Panc1 (cell line): ENCODE results near the gene CCDC57. TPM values are rescaled to one million over a fixed set of nuclear protein-coding genes. Genes with fewer than 3 reads are reported as not detected.

Source experiments
- ATAC-seq: fragments of 200-7000 bp; cut with Tn5 transposase; 2 replicates; pipeline ENCODE4 v1.9.1; 2020; ENCODE audit warnings: mild to moderate bottlenecking, moderate library complexity
- BruUV-seq: library from RNA; stranded (reverse); fragments of 400-500 nt; replicated peaks from 2 replicates; lab custom pipeline; 2021; lab: Mats Ljungman, UMichigan
- CTCF ChIA-PET: fragments of 300-600 bp; sonication (Branson Sonifier 250); formaldehyde crosslinking; loops from one replicate; lab custom pipeline; 2022; ENCODE audit warnings: antibody characterized with exemption; lab: Charles Lee
- POLR2A ChIA-PET: fragments of 300-600 bp; sonication (Branson Sonifier 250); formaldehyde crosslinking; loops from one replicate; lab custom pipeline; 2022; ENCODE audit warnings: antibody characterized with exemption; lab: Charles Lee
- DNase-seq: peaks from one replicate; pipeline ENCODE4 v3.0.0-alpha.2; 2010; ENCODE audit warnings: low read depth, low spot score
- H3K27ac ChIP-seq: 2 replicates; pipeline ENCODE4 v1.5.1; 2011; ENCODE audit warnings: mild to moderate bottlenecking, low read length, inconsistent platforms
- H3K27me3 ChIP-seq: fragments of 200-500 bp; sonication (Bioruptor generic); 2 replicates; pipeline ENCODE4 v1.6.0; 2014; ENCODE audit warnings: low read length, inconsistent platforms; ENCODE audit not compliant: control insufficient read depth, insufficient read depth
- H3K36me3 ChIP-seq: fragments of 200-500 bp; sonication (Bioruptor generic); 2 replicates; pipeline ENCODE4 v1.5.1; 2014; ENCODE audit warnings: inconsistent platforms, mild to moderate bottlenecking, low read length, moderate library complexity; ENCODE audit not compliant: control insufficient read depth, insufficient read depth
- H3K4me1 ChIP-seq: 2 replicates; pipeline ENCODE4 v1.5.1; 2011; ENCODE audit warnings: inconsistent platforms, mild to moderate bottlenecking, low read length, moderate library complexity; ENCODE audit not compliant: control insufficient read depth, insufficient read depth
- H3K4me3 ChIP-seq, 2 experiments: 2 replicates each; pipeline ENCODE4 v1.5.1; 2011 to 2012; ENCODE audit warnings: low read depth in 2 of 2, low read length in 2 of 2, mild to moderate bottlenecking in 2 of 2, inconsistent platforms in 1 of 2, moderate library complexity in 1 of 2
- H3K9me3 ChIP-seq: fragments of 200-500 bp; sonication (Bioruptor generic); 2 replicates; pipeline ENCODE4 v1.5.1; 2014; ENCODE audit warnings: low read depth, mild to moderate bottlenecking, inconsistent platforms, low read length, moderate library complexity; ENCODE audit not compliant: control insufficient read depth, insufficient read depth
- CTCF ChIP-seq: fragments of 450-650 bp; IDR thresholded peaks from 2 replicates; pipeline ENCODE4 v1.5.1; 2017; ENCODE audit warnings: mild to moderate bottlenecking
- POLR2AphosphoS5 ChIP-seq: IDR thresholded peaks from 2 replicates; pipeline ENCODE4 v1.6.1; 2012; ENCODE audit warnings: mild to moderate bottlenecking, low read depth, low read length, moderate library complexity
- REST ChIP-seq, 2 experiments: IDR thresholded peaks; 2 replicates each; pipeline ENCODE4 v1.6.1; 2011 to 2012; ENCODE audit warnings: low read depth in 2 of 2, control low read depth in 1 of 2, low read length in 1 of 2, mild to moderate bottlenecking in 1 of 2, moderate library complexity in 1 of 2; ENCODE audit not compliant: insufficient read depth in 1 of 2
- SIN3A ChIP-seq: IDR thresholded peaks from 2 replicates; pipeline ENCODE4 v1.6.1; 2012; ENCODE audit warnings: low read depth, mild to moderate bottlenecking, low read length, moderate library complexity, borderline replicate concordance; ENCODE audit not compliant: insufficient read depth
- TCF7L2 ChIP-seq: IDR thresholded peaks from 2 replicates; pipeline ENCODE4 v1.6.1; 2011; ENCODE audit warnings: mild to moderate bottlenecking, low read depth, low read length, inconsistent platforms
- in situ Hi-C: cut with HindIII; loops from 2 replicates; pipeline ENCODE4 v1.10.0; 2016; ENCODE audit warnings: low sequenced_read_pairs, low pct_unique_long_range_greater_than_20kb
- intact Hi-C: fragments of 100-400 bp; cut with micrococcal nuclease; formaldehyde crosslinking; loops from one replicate; pipeline ENCODE4 v1.10.0; 2022; ENCODE audit not compliant: unreplicated experiment
- total RNA-seq: library from RNA; stranded (reverse); gene quantifications from one replicate; pipeline ENCODE4 v1.2.1, GENCODE V29; 2021; ENCODE audit not compliant: unreplicated experiment

The CCDC57 gene
- total RNA-seq, 1 experiment from 2014 or later, result 63.6 TPM

- TF ChIP-seq CTCF, result no peak
Observed at GRCh38 chr17:82116246-82116645, 96.4 kb downstream of the CCDC57 start (continued).

GRCh38 chr17:82114872-82115271, 97.8 kb downstream of the CCDC57 start:
- DNase-seq (no peak), ATAC-seq (no peak)
- no peak overlapping the region for H3K4me3 ChIP-seq
- in situ Hi-C loops (no loop called here), intact Hi-C loops (no loop called here)
- ChIA-PET POLR2A (interaction anchor here (0.6 kb wide), 1 partner anchor 91 kb away, joined by 4 read pairs; no protein-coding TSS in a partner anchor), CTCF (no interaction called here)
- H3K27ac ChIP-seq, result no peak overlapping the region
- H3K9me3 ChIP-seq, result no peaks in the 10 kb centered on the region
- no peaks in the 10 kb centered on the region for H3K27me3 ChIP-seq
- BruUV-seq, result no TSS peak
- TF ChIP-seq POLR2AphosphoS5 (no peak), CTCF (no peak), SIN3A (no peak), TCF7L2 (no peak), REST (IDR thresholded peaks at IDR 0.05; ENCODE audit: insufficient read depth in 1 of 2, low read depth in 2 of 2, low read length in 1 of 2) (no peak)
- H3K36me3 ChIP-seq, result no peaks in the 10 kb centered on the region
- H3K4me1 ChIP-seq, result no peaks in the 10 kb centered on the region

- H3K27me3 ChIP-seq, result no peaks in the 10 kb centered on the region
- H3K9me3 ChIP-seq, result no peaks in the 10 kb centered on the region
- ATAC-seq, result no peak
- CTCF ChIA-PET, result no interaction called here
- intact Hi-C loops, result no loop called here
- in situ Hi-C loops, result no loop called here
- DNase-seq, result no peak
- no TSS peak for BruUV-seq
- no peaks in the 10 kb centered on the region for H3K36me3 ChIP-seq
- POLR2A ChIA-PET, result no interaction called here
- no peaks in the 10 kb centered on the region for H3K4me1 ChIP-seq
- H3K27ac ChIP-seq, result no peak overlapping the region
- TF ChIP-seq POLR2AphosphoS5 (no peak), CTCF (no peak), REST (IDR thresholded peaks at IDR 0.05; ENCODE audit: insufficient read depth in 1 of 2, low read depth in 2 of 2, low read length in 1 of 2) (no peak), TCF7L2 (no peak), SIN3A (no peak)
- H3K4me3 ChIP-seq, result no peak overlapping the region
Observed at GRCh38 chr17:82114447-82114846, 98.2 kb downstream of the CCDC57 start.
